Endothelial cell of umbilical vein (primary cell): ENCODE measurements around the gene PAX8. TPM values are rescaled to one million over a fixed set of nuclear protein-coding genes. Genes with fewer than 3 reads are reported as not detected.

Experiments
- BruUV-seq: library from RNA; stranded (reverse); fragments of 400-500 nt; replicated peaks from 2 replicates; lab custom pipeline; 2021; lab: Mats Ljungman, UMichigan
- CTCF ChIA-PET: fragments of 300-600, 350-600 bp; sonication (Branson Sonifier 250); formaldehyde crosslinking; loops from one replicate; lab custom pipeline; 2021; ENCODE audit warnings: antibody characterized with exemption, inconsistent platforms; lab: Charles Lee
- POLR2A ChIA-PET: fragments of 300-600, 350-600 bp; sonication (Branson Sonifier 250); formaldehyde crosslinking; loops from one replicate; lab custom pipeline; 2021; ENCODE audit warnings: antibody characterized with exemption, inconsistent platforms; lab: Charles Lee
- DNase-seq: peaks from one replicate; pipeline ENCODE4 v3.0.0-alpha.2; 2011; ENCODE audit warnings: low read depth, low spot score
- FAIRE-seq: peaks from 2 replicates; lab custom pipeline; 2011; peaks lifted over from hg19 to GRCh38; lab: Jason Lieb, UNC
- H2AFZ ChIP-seq: 2 replicates; pipeline ENCODE4 v1.6.0; 2012; ENCODE audit warnings: low read depth, low read length, control low read depth, inconsistent platforms
- H3K27ac ChIP-seq: 2 replicates; pipeline ENCODE4 v1.5.1; 2011; ENCODE audit warnings: low read depth, mild to moderate bottlenecking, control low read depth, low read length, moderate library complexity; ENCODE audit not compliant: insufficient read depth
- H3K27me3 ChIP-seq, 2 experiments: 2 replicates each; pipeline versions ENCODE4 v1.6.0 to v1.6.1; 2011; ENCODE audit warnings: low read length in 2 of 2, mixed read lengths in 1 of 2; ENCODE audit not compliant: control insufficient read depth in 2 of 2, insufficient read depth in 2 of 2
- H3K36me3 ChIP-seq, 2 experiments: 2 replicates in 1 of 2; 3 replicates in 1 of 2; pipeline ENCODE4 v1.5.1; 2011; ENCODE audit warnings: low read length in 2 of 2, mild to moderate bottlenecking in 1 of 2, moderate library complexity in 1 of 2; ENCODE audit not compliant: control insufficient read depth in 2 of 2, insufficient read depth in 2 of 2; ENCODE audit errors: extremely low read depth in 1 of 2
- H3K4me1 ChIP-seq: 3 replicates; pipeline ENCODE4 v1.5.1; 2011; ENCODE audit warnings: mild to moderate bottlenecking, low read length; ENCODE audit not compliant: control insufficient read depth, insufficient read depth; ENCODE audit errors: extremely low read depth
- H3K4me2 ChIP-seq: 2 replicates; pipeline ENCODE4 v1.6.1; 2011; ENCODE audit warnings: low read length, control low read depth, mixed read lengths; ENCODE audit not compliant: insufficient read depth
- H3K4me3 ChIP-seq, 3 experiments: fragments of 200-600 bp in 1 of 3; sonication (generic), shearing (Covaris generic) in 1 of 3; replicated peaks in 1 of 3; 2 replicates each; pipeline ENCODE4 v1.5.1; 2011 to 2016; ENCODE audit warnings: control low read depth in 3 of 3, low read length in 3 of 3, mild to moderate bottlenecking in 2 of 3, inconsistent platforms in 1 of 3, low read depth in 1 of 3, moderate library complexity in 1 of 3; ENCODE audit not compliant: insufficient read depth in 1 of 3
- H3K79me2 ChIP-seq: 2 replicates; pipeline ENCODE4 v1.6.0; 2012; ENCODE audit warnings: low read length, inconsistent platforms; ENCODE audit not compliant: control insufficient read depth, insufficient read depth
- H3K9ac ChIP-seq: replicated peaks from 2 replicates; pipeline ENCODE3; 2011; ENCODE audit warnings: low read length, control low read depth; ENCODE audit not compliant: insufficient read depth; ENCODE audit errors: extremely low read depth
- H3K9me1 ChIP-seq: replicated peaks from 3 replicates; pipeline ENCODE4 v1.6.0; 2011; ENCODE audit warnings: mild to moderate bottlenecking, low read length; ENCODE audit not compliant: control insufficient read depth, insufficient read depth; ENCODE audit errors: extremely low read depth
- H3K9me3 ChIP-seq: replicated peaks from 2 replicates; pipeline ENCODE4 v1.5.1; 2012; ENCODE audit warnings: low read length, inconsistent platforms; ENCODE audit not compliant: control insufficient read depth, insufficient read depth
- H4K20me1 ChIP-seq: replicated peaks from 2 replicates; pipeline ENCODE3; 2011; ENCODE audit warnings: mild to moderate bottlenecking, low read length; ENCODE audit not compliant: control insufficient read depth, insufficient read depth; ENCODE audit errors: extremely low read depth
- CTCF ChIP-seq, 2 donors: IDR thresholded peaks; 1 replicate in 1 of 2; 2 replicates in 1 of 2; pipeline ENCODE4 v1.5.1; 2011; ENCODE audit warnings: low read length in 2 of 2, mild to moderate bottlenecking in 2 of 2, moderate library complexity in 2 of 2, control low read depth in 1 of 2, inconsistent platforms in 1 of 2, low read depth in 1 of 2; ENCODE audit not compliant: insufficient read depth in 1 of 2; ENCODE audit errors: extremely low read depth in 1 of 2
- EZH2 ChIP-seq: IDR thresholded peaks from 2 replicates; pipeline ENCODE4 v1.6.1; 2012; ENCODE audit warnings: borderline replicate concordance, low read depth, mild to moderate bottlenecking, moderate library complexity, low read length, inconsistent platforms; ENCODE audit not compliant: severe bottlenecking
- FOS ChIP-seq: IDR thresholded peaks from 2 replicates; pipeline ENCODE4 v1.6.1; 2011; ENCODE audit warnings: mild to moderate bottlenecking, low read length, moderate library complexity, borderline replicate concordance; ENCODE audit not compliant: insufficient read depth
- GATA2 ChIP-seq: IDR thresholded peaks from 2 replicates; pipeline ENCODE4 v1.7.0; 2011; ENCODE audit warnings: low read depth, mild to moderate bottlenecking, moderate library complexity, mixed read lengths, low read length; ENCODE audit not compliant: insufficient read length, insufficient read depth
- JUN ChIP-seq: IDR thresholded peaks from 2 replicates; pipeline ENCODE4 v1.6.1; 2011; ENCODE audit warnings: borderline replicate concordance, low read depth; ENCODE audit not compliant: insufficient read length, insufficient read depth
- MAX ChIP-seq: IDR thresholded peaks from 2 replicates; pipeline ENCODE4 v1.6.1; 2011; ENCODE audit not compliant: insufficient read depth, insufficient read length
- MYC ChIP-seq: IDR thresholded peaks from one replicate; pipeline ENCODE4 v1.6.1; 2011; ENCODE audit warnings: mild to moderate bottlenecking, low read depth, low read length
- POLR2A ChIP-seq: IDR thresholded peaks from 2 replicates; pipeline ENCODE4 v1.6.1; 2012; ENCODE audit warnings: low read depth, mild to moderate bottlenecking, control low read depth, low read length
- POLR2AphosphoS5 ChIP-seq: IDR thresholded peaks from 2 replicates; pipeline ENCODE4 v1.6.1; 2012; ENCODE audit warnings: low read depth, mild to moderate bottlenecking, control low read depth, low read length, moderate library complexity; ENCODE audit not compliant: insufficient read depth
- dilution Hi-C: fragments of 300-500 bp; cut with MboI; formaldehyde crosslinking; loops from one replicate; pipeline ENCODE4 v1.15.0; 2019; ENCODE audit warnings: low sequenced_read_pairs; ENCODE audit not compliant: extremely low pct_ligation_motif_present
- intact Hi-C: fragments of 100-400 bp; cut with micrococcal nuclease; formaldehyde crosslinking; loops from one replicate; pipeline ENCODE4 v1.10.0; 2022
- polyA plus RNA-seq, 4 experiments: library from polyadenylated mRNA; depleted of rRNA in 3 of 4; stranded (reverse) in 3 of 4; unstranded in 1 of 4; fragments of >200 nt; gene quantifications; 2 replicates each; pipeline versions ENCODE4 v1.2.1 to v1.2.3, GENCODE V29; 2011 to 2012; ENCODE audit warnings: missing spikeins in 1 of 4
- total RNA-seq: library from RNA; stranded (reverse); gene quantifications from 2 replicates; pipeline ENCODE4 v1.2.3, GENCODE V29; 2021

The PAX8 gene
- total and polyA plus RNA-seq, 2 donors (not counting 3 experiments of a cell fraction or from before 2014, with no cell fraction given), result 0.22 to 0.62 TPM

- Histone ChIP-seq H3K9ac (no peak overlapping the region), H3K27ac (no peak overlapping the region), H3K27me3 (peaks cover 0 to 3% of the 10 kb centered on the region in 2 experiments), H3K36me3 (no peaks in the 10 kb centered on the region), H3K4me1 (peaks cover 7% of the 10 kb centered on the region), H3K79me2 (no peaks in the 10 kb centered on the region), H2AFZ (no peak overlapping the region), H3K9me1 (no peaks in the 10 kb centered on the region), H3K4me2 (no peak overlapping the region), H3K4me3 (no peak overlapping the region), H4K20me1 (no peaks in the 10 kb centered on the region), H3K9me3 (no peaks in the 10 kb centered on the region)
- DNase-seq (no peak), FAIRE-seq (no peak)
- intact Hi-C loops (no loop called here), dilution Hi-C loops (no loop called here)
- BruUV-seq, result no TSS peak
- ChIA-PET POLR2A (interaction anchor here (0.7 kb wide), 1 partner anchor 14 kb away, joined by 5 read pairs; no protein-coding TSS in a partner anchor), CTCF (interaction anchor here (1.2 to 8.0 kb wide), 3 partner anchors 10 to 178 kb away, joined by 3 to 122 read pairs (median 4); no protein-coding TSS in a partner anchor)
- no peak for TF ChIP-seq GATA2
- no peak for TF ChIP-seq POLR2A
- no peak for TF ChIP-seq MYC
- TF ChIP-seq CTCF (IDR thresholded peaks at IDR 0.05; ENCODE audit: extremely low read depth in 1 of 2, insufficient read depth in 1 of 2, low read depth in 1 of 2, low read length in 2 of 2), result no peak
- no peak for TF ChIP-seq JUN
- TF ChIP-seq FOS, result no peak
- no peak for TF ChIP-seq EZH2
- no peak for TF ChIP-seq MAX
- TF ChIP-seq POLR2AphosphoS5, result no peak
Measured at GRCh38 chr2:113212245-113213060, 66.3 kb downstream of the PAX8 start.
